Left lung (tissue), 10 donors: ENCODE results near the gene PRKG1. TPM values are rescaled to one million over a fixed set of nuclear protein-coding genes. Genes with fewer than 3 reads are reported as not detected.
"Not testable (repeated sequence)": the region's sequence is repeated elsewhere in the genome, so short reads cannot be mapped to it uniquely, and the experiment has no call there.

Experiments
- ATAC-seq: fragments of 200-7000 bp; cut with Tn5 transposase; one replicate; pipeline ENCODE4 v1.9.1; 2020; ENCODE audit warnings: moderate library complexity
- DNase-seq, 4 donors: peaks; one replicate each; pipeline ENCODE4 v3.0.0-alpha.2; 2013 to 2020
- H3K27ac ChIP-seq, 2 donors: fragments of 200-600 bp; sonication (generic) in 1 of 2; one replicate each; pipeline versions ENCODE4 v1.5.0 to v1.8.0; 2020 to 2021
- H3K27me3 ChIP-seq, 2 donors: fragments of 200-600 bp; sonication (generic) in 1 of 2; one replicate each; pipeline versions ENCODE4 v1.5.0 to v1.8.0; 2020 to 2021
- H3K36me3 ChIP-seq, 2 donors: fragments of 200-600 bp; sonication (generic) in 1 of 2; one replicate each; pipeline versions ENCODE4 v1.5.0 to v1.8.0; 2020 to 2021
- H3K4me1 ChIP-seq, 2 donors: fragments of 200-600 bp; one replicate each; pipeline ENCODE4 v1.8.0; 2021
- H3K4me3 ChIP-seq, 2 donors: fragments of 200-600 bp; sonication (generic) in 1 of 2; one replicate each; pipeline versions ENCODE4 v1.5.0 to v1.8.0; 2020 to 2021; ENCODE audit warnings: mild to moderate bottlenecking in 1 of 2
- H3K9me3 ChIP-seq, 2 donors: fragments of 200-600 bp; sonication (generic) in 1 of 2; one replicate each; pipeline versions ENCODE4 v1.5.0 to v1.8.0; 2020 to 2021
- intact Hi-C, 2 donors: fragments of 100-400 bp; cut with DNase I; formaldehyde crosslinking; loops; one replicate each; pipeline versions ENCODE4 v1.11.2 to v1.14.2; 2022
- polyA plus RNA-seq, 6 donors: library from polyadenylated mRNA; unstranded; fragments of 120-200 nt; gene quantifications; one replicate each; pipeline ENCODE4 v1.2.1, GENCODE V29; 2013; ENCODE audit not compliant: insufficient read length in 6 of 6
- total RNA-seq, 2 donors: library from RNA; stranded (reverse); fragmentation: NEBNext Ultra II Directional; extraction: Animal tissue kit (Norgen Biotek cat#: 25700); gene quantifications; one replicate each; pipeline ENCODE4 v1.2.1, GENCODE V29; 2021
- TF ChIP-seq, protein P1 (sequence below), 2 donors: fragments of 200-600 bp; sonication (generic) in 1 of 2; IDR thresholded peaks; one replicate each; pipeline versions ENCODE4 v1.5.0 to v1.8.0; 2021; ENCODE audit warnings: antibody characterized with exemption in 2 of 2
- donor health status: DM: no; HTN: yes; CAD: no.
- donor health status: DM: no; HTN: no; CAD: no.

The PRKG1 gene
- total and polyA plus RNA-seq, 8 donors: 15.6 to 29.0 (median 17.8) TPM

DNA sequence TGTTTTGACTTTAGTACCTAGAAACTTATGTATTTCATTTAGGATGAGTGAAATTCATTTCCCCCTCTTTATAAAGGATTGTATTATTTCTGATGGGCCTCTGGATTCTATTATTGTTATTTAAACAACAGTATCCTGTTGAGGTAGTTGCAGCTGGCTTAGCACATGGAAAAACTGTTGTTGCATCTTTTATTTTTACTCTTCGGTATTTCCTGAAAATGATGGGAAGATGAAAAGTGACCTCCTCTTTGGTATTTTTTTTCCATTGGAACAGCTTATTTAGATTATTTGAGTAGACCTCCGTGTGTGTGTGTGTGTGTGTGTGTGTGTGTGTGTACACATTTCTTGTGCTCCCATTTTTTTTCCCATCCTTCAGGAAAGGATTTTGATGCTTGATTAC is 129.8 kb downstream of the PRKG1 start:
- intact Hi-C loops: no loop called here
- TF ChIP-seq, protein P1, sequence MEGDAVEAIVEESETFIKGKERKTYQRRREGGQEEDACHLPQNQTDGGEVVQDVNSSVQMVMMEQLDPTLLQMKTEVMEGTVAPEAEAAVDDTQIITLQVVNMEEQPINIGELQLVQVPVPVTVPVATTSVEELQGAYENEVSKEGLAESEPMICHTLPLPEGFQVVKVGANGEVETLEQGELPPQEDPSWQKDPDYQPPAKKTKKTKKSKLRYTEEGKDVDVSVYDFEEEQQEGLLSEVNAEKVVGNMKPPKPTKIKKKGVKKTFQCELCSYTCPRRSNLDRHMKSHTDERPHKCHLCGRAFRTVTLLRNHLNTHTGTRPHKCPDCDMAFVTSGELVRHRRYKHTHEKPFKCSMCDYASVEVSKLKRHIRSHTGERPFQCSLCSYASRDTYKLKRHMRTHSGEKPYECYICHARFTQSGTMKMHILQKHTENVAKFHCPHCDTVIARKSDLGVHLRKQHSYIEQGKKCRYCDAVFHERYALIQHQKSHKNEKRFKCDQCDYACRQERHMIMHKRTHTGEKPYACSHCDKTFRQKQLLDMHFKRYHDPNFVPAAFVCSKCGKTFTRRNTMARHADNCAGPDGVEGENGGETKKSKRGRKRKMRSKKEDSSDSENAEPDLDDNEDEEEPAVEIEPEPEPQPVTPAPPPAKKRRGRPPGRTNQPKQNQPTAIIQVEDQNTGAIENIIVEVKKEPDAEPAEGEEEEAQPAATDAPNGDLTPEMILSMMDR (IDR thresholded peaks at IDR 0.05): no peak
- no peaks in the 10 kb centered on the region for H3K9me3 ChIP-seq
- H3K4me3 ChIP-seq: no peak overlapping the region
- ATAC-seq (no peak), DNase-seq (no peak)
- H3K27me3 ChIP-seq: no peaks in the 10 kb centered on the region
- H3K27ac ChIP-seq: no peak overlapping the region
- H3K4me1 ChIP-seq: no peaks in the 10 kb centered on the region
- H3K36me3 ChIP-seq: no peaks in the 10 kb centered on the region

- no peak for DNase-seq
- Histone ChIP-seq H3K27ac (no peak overlapping the region), H3K27me3 (no peaks in the 10 kb centered on the region), H3K4me3 (no peak overlapping the region), H3K9me3 (no peaks in the 10 kb centered on the region), H3K4me1 (no peaks in the 10 kb centered on the region), H3K36me3 (no peaks in the 10 kb centered on the region)
- ATAC-seq: no peak
- intact Hi-C loops: no loop called here
- TF ChIP-seq, protein P1 (IDR thresholded peaks at IDR 0.05): no peak
These were observed 130.4 kb downstream of the PRKG1 start for GRCh38 chr10:51204701-51205100.

- no peaks in the 10 kb centered on the region for H3K9me3 ChIP-seq
- intact Hi-C loops: no loop called here
- no peaks in the 10 kb centered on the region for H3K27me3 ChIP-seq
- no peak overlapping the region for H3K4me3 ChIP-seq
- H3K27ac ChIP-seq: no peak overlapping the region
- TF ChIP-seq, protein P1 (IDR thresholded peaks at IDR 0.05): no peak
- no peaks in the 10 kb centered on the region for H3K4me1 ChIP-seq
- ATAC-seq: no peak
- H3K36me3 ChIP-seq: no peaks in the 10 kb centered on the region
- DNase-seq: no peak
These were observed 132.2 kb downstream of the PRKG1 start for GRCh38 chr10:51206500-51206899.

GRCh38 chr10:51212937-51213336 is 138.7 kb downstream of the PRKG1 start:
- H3K4me1 ChIP-seq, H3K36me3 ChIP-seq, ATAC-seq, intact Hi-C loops, H3K9me3 ChIP-seq, H3K4me3 ChIP-seq, H3K27me3 ChIP-seq, DNase-seq, H3K27ac ChIP-seq: not testable (repeated sequence)

GRCh38 chr10:51214207-51215196 is 140.2 kb downstream of the PRKG1 start:
- no peak overlapping the region for H3K4me3 ChIP-seq
- H3K27ac ChIP-seq: no peak overlapping the region
- TF ChIP-seq, protein P1 (IDR thresholded peaks at IDR 0.05): no peak
- H3K4me1 ChIP-seq: no peaks in the 10 kb centered on the region
- no peaks in the 10 kb centered on the region for H3K27me3 ChIP-seq
- ATAC-seq: no peak
- peak in 1 of 4 donors; percentile 35 for DNase-seq
- intact Hi-C loops: no loop called here
- no peaks in the 10 kb centered on the region for H3K9me3 ChIP-seq
- no peaks in the 10 kb centered on the region for H3K36me3 ChIP-seq
